ENCODE measurements around the gene HOXA10. TPM values are rescaled to one million over a fixed set of nuclear protein-coding genes. Genes with fewer than 3 reads are reported as not detected.

The HOXA10 gene
- total RNA-seq, 3 donors from 2014 or later, result 2.3 to 21.1 (median 5.2) TPM

DNA sequence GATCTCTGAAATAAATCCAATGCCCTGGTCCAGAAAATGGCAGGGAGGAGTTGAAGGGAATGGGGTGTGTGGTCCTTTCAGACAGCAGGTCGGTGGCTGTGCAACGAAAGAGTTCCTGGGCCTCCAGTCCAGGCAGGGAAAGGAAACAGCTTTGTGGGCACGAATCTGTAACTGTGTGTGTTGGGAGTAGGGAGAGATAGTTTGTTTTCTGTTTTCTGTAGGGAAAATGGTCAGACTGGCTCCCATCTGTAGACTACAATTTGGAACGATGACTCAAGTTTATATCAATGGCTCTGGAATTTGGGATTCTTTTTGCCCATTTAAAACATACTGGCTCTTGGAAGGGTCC is 6.2 kb downstream of the HOXA10 start:
- no peak for TF ChIP-seq POLR2A (IDR thresholded peaks at IDR 0.05)
- TF ChIP-seq POLR2AphosphoS5 (IDR thresholded peaks at IDR 0.05), result no peak
- TF ChIP-seq, protein P1, sequence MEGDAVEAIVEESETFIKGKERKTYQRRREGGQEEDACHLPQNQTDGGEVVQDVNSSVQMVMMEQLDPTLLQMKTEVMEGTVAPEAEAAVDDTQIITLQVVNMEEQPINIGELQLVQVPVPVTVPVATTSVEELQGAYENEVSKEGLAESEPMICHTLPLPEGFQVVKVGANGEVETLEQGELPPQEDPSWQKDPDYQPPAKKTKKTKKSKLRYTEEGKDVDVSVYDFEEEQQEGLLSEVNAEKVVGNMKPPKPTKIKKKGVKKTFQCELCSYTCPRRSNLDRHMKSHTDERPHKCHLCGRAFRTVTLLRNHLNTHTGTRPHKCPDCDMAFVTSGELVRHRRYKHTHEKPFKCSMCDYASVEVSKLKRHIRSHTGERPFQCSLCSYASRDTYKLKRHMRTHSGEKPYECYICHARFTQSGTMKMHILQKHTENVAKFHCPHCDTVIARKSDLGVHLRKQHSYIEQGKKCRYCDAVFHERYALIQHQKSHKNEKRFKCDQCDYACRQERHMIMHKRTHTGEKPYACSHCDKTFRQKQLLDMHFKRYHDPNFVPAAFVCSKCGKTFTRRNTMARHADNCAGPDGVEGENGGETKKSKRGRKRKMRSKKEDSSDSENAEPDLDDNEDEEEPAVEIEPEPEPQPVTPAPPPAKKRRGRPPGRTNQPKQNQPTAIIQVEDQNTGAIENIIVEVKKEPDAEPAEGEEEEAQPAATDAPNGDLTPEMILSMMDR (IDR thresholded peaks at IDR 0.05), result no peak
- Histone ChIP-seq H3K36me3 (no peaks in the 10 kb centered on the region), H3K27me3 (peaks cover 6 to 67% of the 10 kb centered on the region in 2 donors), H3K4me3 (peak overlapping the region; percentile 50 to 76 (median 63)), H3K4me1 (no peaks in the 10 kb centered on the region), H3K9me3 (no peaks in the 10 kb centered on the region), H3K27ac (peak overlapping the region; percentile 78 to 89)
- no peak for DNase-seq (ENCODE audit: low spot score in 2 of 2)
- intact Hi-C loops (cut with DNase I; ENCODE audit: low total_unique reads), result no loop called here

DNA sequence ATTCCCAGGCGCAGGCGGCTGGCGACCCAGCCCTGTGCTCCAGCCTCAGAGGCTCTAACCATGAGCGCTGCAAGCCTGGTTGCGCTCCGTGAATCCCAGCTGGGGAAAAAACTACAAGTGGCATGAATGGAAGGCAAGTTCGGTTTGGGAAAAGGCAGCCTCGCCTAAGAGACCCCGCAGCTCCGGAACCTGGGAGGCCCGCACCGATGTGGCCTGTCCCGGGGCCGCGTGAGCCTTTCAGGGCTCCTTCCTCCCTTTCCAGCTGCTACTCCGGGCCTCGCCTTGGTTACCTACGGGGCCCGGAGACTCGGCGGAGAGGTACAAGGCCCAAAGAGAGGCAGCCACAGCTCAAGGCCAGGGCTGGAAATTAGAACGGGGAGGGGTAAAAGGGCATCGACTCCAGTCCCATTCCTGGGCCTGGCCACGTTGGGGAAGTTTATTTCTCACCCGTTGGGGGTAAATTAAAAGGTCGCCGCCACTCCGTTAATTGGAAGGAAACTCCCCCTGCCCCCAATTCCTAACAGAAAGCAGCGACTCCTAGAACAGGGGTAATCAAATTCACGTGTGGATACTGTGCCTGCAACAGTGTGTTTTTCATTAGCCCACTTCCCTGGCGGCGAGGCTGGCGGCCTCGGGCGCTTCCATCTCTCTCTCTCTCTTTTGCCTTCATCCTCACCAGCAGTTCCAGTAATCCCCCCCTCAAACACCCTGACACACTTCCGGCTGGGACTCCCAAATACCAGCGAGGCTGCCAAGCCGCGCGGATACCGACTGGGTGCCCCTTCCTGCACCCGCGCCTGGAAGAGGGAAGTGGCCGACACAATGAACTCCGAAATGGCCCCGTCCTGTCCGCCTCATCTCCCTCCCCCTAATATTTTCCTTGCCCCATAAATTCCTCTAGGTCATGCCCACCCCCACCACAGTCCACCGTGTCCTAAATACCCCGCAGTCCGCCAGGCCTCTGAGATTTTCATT is 7.3 kb downstream of the HOXA10 start:
- Histone ChIP-seq H3K36me3 (no peaks in the 10 kb centered on the region), H3K4me3 (peak overlapping the region; percentile 65 to 80 (median 65)), H3K9me3 (no peaks in the 10 kb centered on the region), H3K27me3 (peaks cover 6 to 67% of the 10 kb centered on the region in 2 donors), H3K4me1 (no peaks in the 10 kb centered on the region), H3K27ac (peak overlapping the region; percentile 81 to 89)
- DNase-seq (ENCODE audit: low spot score in 2 of 2), result no peak
- intact Hi-C loops (cut with DNase I; ENCODE audit: low total_unique reads), result no loop called here
- TF ChIP-seq POLR2A (IDR thresholded peaks at IDR 0.05), result no peak
- no peak for TF ChIP-seq POLR2AphosphoS5 (IDR thresholded peaks at IDR 0.05)
- TF ChIP-seq, protein P1 (IDR thresholded peaks at IDR 0.05), result no peak

DNA sequence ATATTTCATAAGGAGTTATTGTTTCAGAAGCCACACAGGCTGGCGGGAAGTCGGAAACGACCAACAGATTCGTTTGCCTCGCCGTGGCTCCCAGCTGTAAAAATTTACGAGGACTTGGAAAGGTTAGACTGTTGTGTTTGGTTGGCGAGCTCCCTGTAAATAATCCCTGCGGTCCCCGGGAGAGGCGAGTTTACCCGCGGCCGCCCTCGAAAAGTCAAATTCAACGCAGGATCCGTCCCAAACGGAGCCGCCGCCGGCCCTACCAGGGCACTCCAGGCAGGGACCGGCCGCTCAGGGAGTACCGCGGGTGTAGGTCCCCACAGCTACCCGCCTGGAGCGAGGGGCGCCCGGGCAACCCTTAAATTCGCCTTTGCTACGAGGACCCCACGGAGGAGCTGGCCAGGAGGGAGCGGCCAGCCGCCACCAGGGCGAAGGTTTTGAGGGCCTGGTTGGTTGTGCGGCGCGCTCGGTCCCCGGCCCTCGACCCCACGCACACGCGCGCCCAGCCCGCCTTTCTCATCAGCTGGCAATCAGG is 8.1 kb downstream of the HOXA10 start:
- peak overlapping the region; percentile 81 to 89 for H3K27ac ChIP-seq
- intact Hi-C loops (cut with DNase I; ENCODE audit: low total_unique reads), result no loop called here

DNA sequence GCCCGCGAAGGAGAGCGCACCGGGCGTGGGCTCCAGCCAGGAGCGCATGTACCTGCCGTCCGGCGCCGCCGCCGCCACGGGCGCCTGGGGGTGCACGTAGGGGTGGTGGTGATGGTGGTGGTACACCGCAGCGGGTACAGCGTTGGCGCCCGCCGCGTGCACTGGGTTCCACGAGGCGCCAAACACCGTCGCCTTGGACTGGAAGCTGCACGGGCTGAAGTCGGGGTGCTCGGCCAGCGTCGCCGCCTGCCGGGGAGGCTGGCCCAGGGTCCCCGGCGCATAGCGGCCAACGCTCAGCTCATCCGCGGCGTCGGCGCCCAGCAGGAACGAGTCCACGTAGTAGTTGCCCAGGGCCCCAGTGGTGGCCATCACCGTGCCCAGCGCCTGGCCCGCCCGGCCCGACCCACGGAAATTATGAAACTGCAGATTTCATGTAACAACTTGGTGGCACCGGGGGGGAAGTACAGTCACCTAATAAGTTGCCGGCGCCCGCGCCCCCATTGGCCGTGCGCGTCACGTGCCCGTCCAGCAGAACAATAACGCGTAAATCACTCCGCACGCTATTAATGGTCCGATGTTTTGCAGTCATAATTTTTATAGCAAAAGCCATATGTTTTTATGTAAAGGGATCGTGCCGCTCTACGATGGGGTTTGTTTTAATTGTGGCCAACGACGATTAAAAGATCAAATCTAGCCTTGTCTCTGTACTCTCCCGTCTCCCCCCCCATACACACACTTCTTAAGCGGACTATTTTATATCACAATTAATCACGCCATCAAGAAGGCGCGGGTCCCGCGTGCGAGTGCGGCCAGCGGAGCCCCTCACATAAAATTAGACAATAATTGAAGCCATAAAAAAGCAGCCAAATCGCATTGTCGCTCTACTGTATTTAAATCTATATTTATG is 8.8 kb downstream of the HOXA10 start, which contains the start of gene HOXA9:
Gene HOXA9, minus strand, starts transcription at position 449 of the 907 bp plus-strand sequence. Its CDS starts 80 bp downstream, at position 369.
- H3K27me3 ChIP-seq, result peaks cover 3 to 62% of the 10 kb centered on the region in 2 donors
- DNase-seq (ENCODE audit: low spot score in 2 of 2), result peak in 1 of 2 donors; percentile 81
- intact Hi-C loops (cut with DNase I; ENCODE audit: low total_unique reads), result no loop called here
- no peaks in the 10 kb centered on the region for H3K9me3 ChIP-seq
- peak within 1 kb of the TSS; percentile 65 to 80 (median 65) for H3K4me3 ChIP-seq
- no peaks in the 10 kb centered on the region for H3K36me3 ChIP-seq
- H3K27ac ChIP-seq, result peak within 1 kb of the TSS; percentile 81 to 89
- TF ChIP-seq, protein P1 (IDR thresholded peaks at IDR 0.05), result peak in 2 of 3 donors; percentile 12 to 16
- TF ChIP-seq POLR2A (IDR thresholded peaks at IDR 0.05), result no peak
- TF ChIP-seq POLR2AphosphoS5 (IDR thresholded peaks at IDR 0.05), result peak; percentile 9 to 35 (median 11)
- H3K4me1 ChIP-seq, result no peaks in the 10 kb centered on the region

More for the DNA sequence above, 8.1 kb downstream of the HOXA10 start:
- no peaks in the 10 kb centered on the region for H3K4me1 ChIP-seq
- no peak for DNase-seq (ENCODE audit: low spot score in 2 of 2)
- H3K4me3 ChIP-seq, result peak overlapping the region; percentile 65 to 80 (median 65)
- no peaks in the 10 kb centered on the region for H3K9me3 ChIP-seq
- no peaks in the 10 kb centered on the region for H3K36me3 ChIP-seq
- no peak for TF ChIP-seq POLR2A (IDR thresholded peaks at IDR 0.05)
- TF ChIP-seq, protein P1 (IDR thresholded peaks at IDR 0.05), result no peak
- H3K27me3 ChIP-seq, result peaks cover 3 to 67% of the 10 kb centered on the region in 2 donors

Data from breast epithelium (tissue), 4 donors.